B cell (primary cell): ENCODE data around the gene CFAP97D2.

Experiments used
- EZH2 ChIP-seq: IDR thresholded peaks from 2 replicates; pipeline ENCODE4 v1.6.1; 2012; ENCODE audit warnings: borderline replicate concordance, low read depth, mild to moderate bottlenecking, moderate library complexity, low read length; ENCODE audit not compliant: insufficient read depth, poor library complexity, severe bottlenecking
- TF ChIP-seq, protein P1 (sequence below): fragments of 200-600 bp; IDR thresholded peaks from one replicate; pipeline ENCODE4 v1.8.0; 2022; ENCODE audit warnings: antibody characterized with exemption, mild to moderate bottlenecking

DNA sequence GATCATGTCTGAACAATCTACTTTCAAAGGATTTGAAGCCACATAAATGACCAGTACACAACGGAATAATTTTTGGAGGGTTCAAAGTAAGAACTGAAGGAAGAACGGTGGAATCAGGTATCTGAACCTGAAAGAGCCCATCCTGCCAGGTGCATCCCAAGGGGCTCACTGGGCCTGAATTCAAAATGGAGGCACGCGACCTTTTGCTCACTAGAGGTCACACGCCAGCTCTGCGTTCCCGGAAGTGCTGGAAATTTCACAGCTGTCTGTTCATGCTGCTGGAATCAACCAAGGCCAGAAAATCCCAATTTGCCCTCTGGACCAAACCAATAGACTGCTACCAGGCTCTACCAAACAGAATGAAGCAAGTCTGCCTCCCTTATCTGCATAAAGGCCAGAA is 42.5 kb upstream of the CFAP97D2 start:
- TF ChIP-seq, protein P1, sequence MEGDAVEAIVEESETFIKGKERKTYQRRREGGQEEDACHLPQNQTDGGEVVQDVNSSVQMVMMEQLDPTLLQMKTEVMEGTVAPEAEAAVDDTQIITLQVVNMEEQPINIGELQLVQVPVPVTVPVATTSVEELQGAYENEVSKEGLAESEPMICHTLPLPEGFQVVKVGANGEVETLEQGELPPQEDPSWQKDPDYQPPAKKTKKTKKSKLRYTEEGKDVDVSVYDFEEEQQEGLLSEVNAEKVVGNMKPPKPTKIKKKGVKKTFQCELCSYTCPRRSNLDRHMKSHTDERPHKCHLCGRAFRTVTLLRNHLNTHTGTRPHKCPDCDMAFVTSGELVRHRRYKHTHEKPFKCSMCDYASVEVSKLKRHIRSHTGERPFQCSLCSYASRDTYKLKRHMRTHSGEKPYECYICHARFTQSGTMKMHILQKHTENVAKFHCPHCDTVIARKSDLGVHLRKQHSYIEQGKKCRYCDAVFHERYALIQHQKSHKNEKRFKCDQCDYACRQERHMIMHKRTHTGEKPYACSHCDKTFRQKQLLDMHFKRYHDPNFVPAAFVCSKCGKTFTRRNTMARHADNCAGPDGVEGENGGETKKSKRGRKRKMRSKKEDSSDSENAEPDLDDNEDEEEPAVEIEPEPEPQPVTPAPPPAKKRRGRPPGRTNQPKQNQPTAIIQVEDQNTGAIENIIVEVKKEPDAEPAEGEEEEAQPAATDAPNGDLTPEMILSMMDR, result no peak
- TF ChIP-seq EZH2, result no peak
